ENCODE data around the gene CAPNS1.
"Not testable (repeated sequence)": the region's sequence is repeated elsewhere in the genome, so short reads cannot be mapped to it uniquely, and the experiment has no call there.

Gene CAPNS1

GRCh38 chr19:36114721-36115452, 25.0 kb upstream of the CAPNS1 start, which contains the start of gene POLR2I:
Gene POLR2I (minus strand): TSS chr19:36114875. CDS start chr19:36114856, 19 bp downstream.
- DNase-seq (ENCODE audit: low read depth): peak; percentile 100

DNA sequence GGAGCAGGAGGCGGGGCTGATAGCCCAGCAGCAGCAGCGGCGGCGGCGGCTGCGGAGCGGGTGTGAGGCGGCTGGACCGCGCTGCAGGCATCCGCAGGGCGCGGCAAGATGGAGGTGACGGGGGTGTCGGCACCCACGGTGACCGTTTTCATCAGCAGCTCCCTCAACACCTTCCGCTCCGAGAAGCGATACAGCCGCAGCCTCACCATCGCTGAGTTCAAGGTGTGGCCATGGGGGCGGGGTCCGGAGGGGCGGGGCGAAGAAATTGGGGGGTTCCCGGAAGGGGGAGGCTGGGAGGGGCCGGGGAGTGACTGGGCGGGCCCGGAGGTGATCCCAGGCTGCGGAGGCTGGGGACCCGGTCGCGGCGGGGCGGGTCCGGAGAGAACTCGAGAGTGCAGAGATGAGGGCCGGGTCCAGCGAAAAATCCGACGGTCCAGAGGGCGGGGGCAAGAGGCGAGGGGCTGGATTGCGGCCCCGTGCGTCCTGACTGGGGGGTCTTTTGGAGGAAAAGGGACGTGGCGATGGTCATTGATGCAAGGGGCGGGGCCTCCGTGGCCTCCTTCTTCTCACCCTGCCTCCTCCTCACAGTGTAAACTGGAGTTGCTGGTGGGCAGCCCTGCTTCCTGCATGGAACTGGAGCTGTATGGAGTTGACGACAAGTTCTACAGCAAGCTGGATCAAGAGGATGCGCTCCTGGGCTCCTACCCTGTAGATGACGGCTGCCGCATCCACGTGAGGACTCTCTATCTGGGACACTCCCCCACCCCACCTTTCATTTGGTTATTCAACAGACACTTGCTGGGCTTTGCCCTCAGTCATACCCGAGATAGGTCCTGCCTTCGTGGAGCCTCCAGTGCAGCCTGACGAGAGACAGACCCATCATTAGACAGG, 24.2 kb upstream of the CAPNS1 start, which contains the start of gene TBCB:
Gene TBCB (plus strand): TSS at position 16 of the 891 bp plus-strand sequence. CDS start 93 bp downstream, at position 109.
- no peak for DNase-seq (ENCODE audit: low read depth)

- DNase-seq (ENCODE audit: low read depth): no peak
Observed at GRCh38 chr19:36116344-36116637, 23.6 kb upstream of the CAPNS1 start.

DNA sequence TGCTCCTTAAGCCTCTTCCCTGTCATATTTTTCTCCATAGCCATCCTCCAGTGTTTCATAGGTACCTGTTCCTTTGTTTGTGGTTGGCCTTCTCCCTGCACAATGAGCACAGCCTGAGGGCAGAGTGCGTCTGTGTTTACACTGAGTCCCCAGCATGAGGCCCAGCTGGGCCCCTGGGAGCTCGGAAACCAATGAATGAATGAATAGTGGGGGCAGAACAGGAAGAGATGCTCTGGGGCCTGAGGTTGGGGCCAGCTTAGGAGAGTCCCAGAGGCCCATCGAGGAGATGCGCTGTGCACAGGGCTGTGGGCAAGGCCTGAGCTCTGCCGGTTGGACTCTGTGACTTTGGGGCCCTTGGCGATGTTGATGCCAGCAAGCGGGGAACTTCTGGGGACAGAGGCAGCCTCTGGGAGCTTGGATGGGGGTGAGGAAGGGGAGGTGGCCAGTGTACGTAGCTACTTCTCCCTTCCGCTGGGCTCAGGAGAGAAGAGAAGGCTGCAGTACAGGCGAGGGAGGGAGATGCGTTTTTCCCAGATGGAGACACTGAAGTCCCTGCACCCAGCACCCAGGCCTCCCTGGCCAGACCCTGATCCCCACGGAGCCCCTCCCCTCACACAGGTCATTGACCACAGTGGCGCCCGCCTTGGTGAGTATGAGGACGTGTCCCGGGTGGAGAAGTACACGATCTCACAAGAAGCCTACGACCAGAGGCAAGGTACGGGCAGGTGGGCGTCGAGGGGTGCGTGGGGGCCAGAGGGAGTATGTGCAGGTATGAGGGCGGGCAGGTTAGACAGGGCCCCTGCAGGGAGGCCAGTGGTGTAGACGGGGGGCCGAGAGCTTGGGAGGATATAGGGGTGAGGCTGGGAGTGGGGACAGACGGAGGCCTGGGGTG, 19.5 kb upstream of the CAPNS1 start:
- DNase-seq (ENCODE audit: low read depth): no peak

- DNase-seq (ENCODE audit: low read depth): no peak
Observed at GRCh38 chr19:36120984-36121358, 18.9 kb upstream of the CAPNS1 start.

GRCh38 chr19:36121486-36122124, 18.3 kb upstream of the CAPNS1 start:
- no peak for DNase-seq (ENCODE audit: low read depth)

DNA sequence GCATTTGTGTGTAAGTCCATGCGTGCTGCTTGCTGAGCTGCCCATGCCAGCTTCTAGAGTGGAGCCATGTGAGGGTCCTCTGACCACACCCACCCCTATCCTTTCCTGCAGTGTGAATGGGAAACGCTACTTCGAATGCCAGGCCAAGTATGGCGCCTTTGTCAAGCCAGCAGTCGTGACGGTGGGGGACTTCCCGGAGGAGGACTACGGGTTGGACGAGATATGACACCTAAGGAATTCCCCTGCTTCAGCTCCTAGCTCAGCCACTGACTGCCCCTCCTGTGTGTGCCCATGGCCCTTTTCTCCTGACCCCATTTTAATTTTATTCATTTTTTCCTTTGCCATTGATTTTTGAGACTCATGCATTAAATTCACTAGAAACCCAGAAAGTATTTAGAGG, 14.3 kb upstream of the CAPNS1 start:
- DNase-seq (ENCODE audit: low read depth): no peak

DNA sequence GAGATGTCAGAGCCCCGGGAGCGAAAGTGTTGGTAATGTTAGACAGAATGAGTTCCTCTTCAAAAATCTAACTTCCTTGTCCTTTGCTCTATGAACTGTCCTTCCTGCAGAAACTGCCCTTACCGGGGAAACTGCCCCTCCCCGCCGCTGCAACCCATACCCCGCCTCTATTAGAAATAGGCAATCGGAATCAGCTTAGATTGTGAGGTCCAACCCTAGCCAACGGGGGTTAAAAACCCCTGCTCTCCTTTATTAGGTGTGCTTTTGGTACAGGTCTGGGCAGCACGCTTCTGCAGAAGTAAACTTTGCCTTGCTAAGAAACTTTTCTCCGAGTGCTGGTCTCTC, 11.5 kb upstream of the CAPNS1 start:
- DNase-seq (ENCODE audit: low read depth): no peak

DNA sequence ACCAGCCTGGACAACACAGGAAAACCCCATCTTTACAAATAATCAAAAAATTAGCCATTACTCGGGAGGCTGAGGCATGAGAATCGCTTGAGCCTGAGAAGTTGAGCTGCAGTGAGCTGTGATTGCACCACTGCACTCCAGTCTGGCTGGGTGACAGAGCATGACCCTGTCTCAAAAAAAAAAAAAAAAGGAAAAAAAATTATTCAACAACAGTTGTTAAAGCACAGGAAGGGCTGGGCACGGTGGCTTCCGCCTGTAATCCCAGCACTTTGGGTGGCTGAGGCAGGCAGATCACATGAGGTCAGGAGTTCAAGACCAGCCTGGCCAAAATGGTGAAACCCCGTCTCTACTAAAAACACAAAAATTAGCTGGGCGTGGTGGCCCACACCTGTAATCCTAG, 8.6 kb upstream of the CAPNS1 start:
- not testable (repeated sequence) for DNase-seq (ENCODE audit: low read depth)

- DNase-seq (ENCODE audit: low read depth): not testable (repeated sequence)
Observed at GRCh38 chr19:36134867-36135266, 5.0 kb upstream of the CAPNS1 start.

GRCh38 chr19:36136964-36137686, 2.7 kb upstream of the CAPNS1 start:
- DNase-seq (ENCODE audit: low read depth): peak; percentile 82

DNA sequence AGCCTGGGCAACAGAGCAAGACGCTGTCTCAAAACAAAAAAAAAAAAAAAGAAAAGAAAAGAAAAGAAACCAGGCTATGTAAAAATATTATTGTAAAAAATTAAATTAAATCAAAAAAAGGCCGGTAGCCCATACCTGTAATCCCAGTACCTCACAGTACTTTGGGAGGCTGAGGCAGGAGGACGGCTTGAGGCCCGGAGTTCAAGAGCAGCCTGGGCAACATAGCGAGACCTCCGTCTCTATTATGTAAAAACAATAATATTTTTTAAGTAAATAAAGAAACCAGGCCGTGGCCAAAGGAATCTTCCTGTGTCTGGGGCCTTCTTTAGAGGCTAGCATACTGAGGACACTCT, 770 bp upstream of the CAPNS1 start:
- DNase-seq (ENCODE audit: low read depth): no peak

DNA sequence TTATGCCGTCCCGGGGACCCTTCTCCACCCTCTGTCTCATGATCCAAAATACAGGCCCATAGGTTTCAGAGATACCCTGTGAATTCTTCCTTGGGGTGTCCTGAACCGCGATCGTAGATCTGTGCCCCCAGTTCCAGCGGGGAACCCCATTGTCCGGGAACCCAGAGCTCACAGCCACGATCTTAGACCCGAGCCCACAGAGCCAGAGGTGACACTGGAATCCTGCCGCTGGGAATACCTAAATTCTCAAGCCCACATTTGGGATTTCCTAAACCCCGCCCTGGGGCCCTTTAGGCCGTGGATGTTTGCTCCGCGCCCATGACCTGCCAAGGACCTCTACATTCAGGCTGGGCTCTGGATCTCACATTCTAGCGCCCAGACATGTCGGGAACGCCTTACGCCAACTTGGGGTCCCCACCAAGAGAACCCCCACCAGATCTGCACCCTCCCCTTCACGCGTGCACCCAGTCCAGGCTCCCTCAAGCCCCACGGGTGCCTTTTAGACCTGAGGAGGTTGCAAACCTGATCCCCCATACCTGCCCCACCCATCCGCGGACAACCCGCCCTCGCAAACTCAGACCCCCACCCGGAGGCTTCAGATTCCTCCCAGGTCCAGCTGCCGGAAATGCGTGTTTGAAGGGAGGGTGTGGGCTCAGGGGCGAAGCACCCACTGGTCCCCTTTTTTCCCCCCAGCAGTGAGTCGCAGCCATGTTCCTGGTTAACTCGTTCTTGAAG, 605 bp downstream of the CAPNS1 start:
- peak; percentile 36 for DNase-seq (ENCODE audit: low read depth)

DNA sequence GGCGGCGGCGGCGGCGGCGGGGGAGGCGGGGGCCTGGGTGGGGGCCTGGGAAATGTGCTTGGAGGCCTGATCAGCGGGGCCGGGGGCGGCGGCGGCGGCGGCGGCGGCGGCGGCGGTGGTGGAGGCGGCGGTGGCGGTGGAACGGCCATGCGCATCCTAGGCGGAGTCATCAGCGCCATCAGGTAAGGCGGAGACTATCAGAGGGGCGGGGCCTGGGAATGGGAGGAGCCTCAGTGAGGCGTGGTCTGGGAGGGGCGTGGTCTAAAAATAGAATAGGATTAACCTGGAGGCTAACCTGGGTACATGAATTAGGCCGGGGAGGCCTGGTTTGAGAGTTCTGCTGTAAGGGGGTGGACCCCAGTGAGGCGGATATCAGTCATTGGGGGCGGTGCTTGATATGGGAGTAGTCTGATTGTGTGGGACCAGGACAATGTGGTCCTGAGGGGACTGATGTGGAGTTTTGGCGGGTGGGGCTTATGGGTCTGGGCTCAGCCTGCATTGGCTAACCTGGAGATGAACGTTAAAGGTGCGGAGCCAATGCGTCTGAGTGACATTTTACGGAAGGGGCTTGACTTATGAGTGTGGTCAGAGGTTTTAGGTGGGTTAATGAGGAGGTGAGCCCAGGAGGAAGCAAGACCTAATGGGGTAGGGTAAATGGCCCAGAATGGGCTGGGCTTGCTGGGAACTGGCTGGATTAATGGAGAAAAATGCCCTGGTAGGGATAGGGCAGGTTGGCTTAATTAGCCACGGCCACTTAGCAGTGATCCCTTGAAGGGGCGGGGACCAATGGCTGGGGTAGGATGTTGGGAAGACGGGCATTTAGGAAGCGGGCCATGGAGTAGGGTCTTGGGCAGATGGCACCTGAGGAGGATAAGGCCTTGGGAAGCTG, 1.4 kb downstream of the CAPNS1 start:
- peak; percentile 72 for DNase-seq (ENCODE audit: low read depth)

- DNase-seq (ENCODE audit: low read depth): no peak
Observed at GRCh38 chr19:36142046-36142445, 2.2 kb downstream of the CAPNS1 start.

DNA sequence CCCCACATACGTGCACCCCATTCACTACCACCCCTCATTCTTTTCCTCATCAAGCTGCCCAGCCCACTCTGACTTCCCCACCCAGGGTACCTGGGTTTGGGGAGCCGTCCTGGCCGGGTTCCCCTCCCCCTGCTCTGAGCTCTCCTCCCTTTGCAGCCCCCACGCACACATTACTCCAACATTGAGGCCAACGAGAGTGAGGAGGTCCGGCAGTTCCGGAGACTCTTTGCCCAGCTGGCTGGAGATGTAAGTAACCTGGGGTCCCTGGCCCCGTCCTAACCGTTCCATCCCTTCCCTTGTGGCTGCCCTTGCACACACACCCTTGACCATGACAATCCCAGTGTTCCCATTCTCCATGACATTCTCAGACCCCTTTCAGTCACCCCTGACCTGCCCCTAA, 2.6 kb downstream of the CAPNS1 start:
- no peak for DNase-seq (ENCODE audit: low read depth)

GRCh38 chr19:36144624-36145023, 4.8 kb downstream of the CAPNS1 start:
- DNase-seq (ENCODE audit: low read depth): no peak

GRCh38 chr19:36149673-36150406, 10.0 kb downstream of the CAPNS1 start:
- no peak for DNase-seq (ENCODE audit: low read depth)

DNA sequence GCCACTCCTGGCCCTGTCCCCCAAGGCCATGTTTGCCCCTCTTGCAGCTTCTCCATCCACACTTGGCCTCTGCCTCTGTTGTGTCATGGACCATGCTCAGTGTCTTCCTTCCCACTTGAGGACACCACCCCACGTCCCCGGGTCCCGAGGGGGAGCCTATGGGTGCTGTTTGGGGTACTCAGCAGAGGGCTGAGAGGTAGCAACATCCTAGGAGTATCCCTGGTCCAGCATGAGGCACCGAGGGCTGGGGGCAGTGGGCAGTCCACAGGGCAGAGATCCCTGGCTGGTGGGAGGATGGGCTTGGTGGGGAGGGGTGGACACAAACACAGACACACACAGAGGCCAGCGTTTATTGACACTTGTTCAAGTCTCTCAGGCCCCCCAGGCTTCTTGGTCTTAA, 10.7 kb downstream of the CAPNS1 start:
- DNase-seq (ENCODE audit: low read depth): no peak
